EH (cell line): ENCODE results near the gene STUM.
A peak's percentile ranks its signal among the peaks of the same experiment; 100 is the strongest.
"Not testable (repeated sequence)": the region's sequence is repeated elsewhere in the genome, so short reads cannot be mapped to it uniquely, and the experiment has no call there.

Experiments
- DNase-seq: peaks from one replicate; pipeline ENCODE4 v3.0.0-alpha.2; 2015; ENCODE audit warnings: low read depth

The STUM gene

DNA sequence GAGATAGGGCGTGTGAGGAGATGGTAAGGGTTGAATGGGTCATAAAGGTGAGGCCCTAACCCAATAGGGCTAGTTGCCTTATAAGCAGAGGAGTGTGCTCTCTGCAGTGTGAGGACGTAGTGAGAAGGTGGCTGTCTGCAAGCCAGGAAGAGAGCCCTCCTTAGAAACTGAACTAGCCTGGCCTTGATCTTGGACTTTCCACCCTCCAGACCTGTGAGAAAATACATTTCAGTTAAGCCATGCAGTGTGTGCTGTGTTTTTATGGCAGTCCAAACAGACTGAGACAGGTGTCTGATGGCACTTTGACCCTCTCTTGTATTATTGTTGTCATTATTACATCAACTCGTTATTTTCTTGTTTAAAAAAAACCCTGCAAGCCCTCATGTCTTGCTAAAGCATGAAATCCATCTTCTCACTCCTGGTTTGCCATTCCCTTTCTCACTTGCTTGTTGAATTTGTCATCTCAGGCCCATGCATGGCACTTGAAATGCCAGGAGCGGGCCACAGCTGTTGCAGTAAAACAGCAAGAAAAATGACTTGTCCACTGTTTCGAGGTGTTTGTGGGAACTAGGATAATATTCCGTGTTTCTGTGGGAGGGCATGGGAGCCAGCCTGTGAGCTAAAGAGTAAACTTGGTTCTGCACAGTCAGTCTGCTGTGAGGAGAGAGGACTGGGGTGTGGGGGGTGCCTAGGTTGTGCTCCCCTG is 78.6 kb downstream of the STUM start:
- DNase-seq, result no peak

DNA sequence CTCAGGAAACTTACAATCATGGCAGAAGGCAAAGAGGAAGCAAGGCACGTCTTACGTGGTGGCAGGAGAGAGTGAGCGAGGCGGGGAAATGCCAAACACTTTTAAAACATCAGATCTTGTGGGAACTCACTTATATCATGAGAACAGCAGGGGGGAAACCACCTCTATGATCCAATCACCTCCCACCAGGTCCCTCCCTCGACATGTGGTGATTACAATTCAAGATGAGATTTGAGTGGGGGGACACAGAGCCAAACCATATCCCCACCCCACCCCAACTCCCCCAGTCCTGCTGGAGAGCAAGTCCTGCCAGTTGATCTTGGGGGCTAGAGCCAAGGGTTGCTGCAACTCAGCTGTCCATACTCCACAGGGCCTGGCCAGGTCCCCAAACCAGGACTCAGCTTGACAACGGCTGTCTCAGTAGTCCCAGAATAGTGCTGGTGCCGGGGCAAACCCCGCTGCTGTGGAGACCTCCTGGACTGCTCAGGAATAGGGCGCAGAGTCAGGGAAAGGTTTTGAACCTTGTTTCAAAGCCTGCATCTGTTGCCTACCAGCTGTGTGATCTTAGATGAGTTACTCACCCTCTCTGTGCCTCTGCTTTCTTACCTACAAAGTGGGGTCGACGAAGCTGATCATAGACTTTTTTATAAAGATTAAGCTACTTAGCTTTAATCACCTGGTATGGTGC is 79.5 kb downstream of the STUM start:
- no peak for DNase-seq

GRCh38 chr1:226628612-226629155 is 80.1 kb downstream of the STUM start:
- DNase-seq, result no peak

- DNase-seq, result no peak
Measured at GRCh38 chr1:226629210-226629895, 80.8 kb downstream of the STUM start.

- no peak for DNase-seq
Measured at GRCh38 chr1:226629896-226630550, 81.5 kb downstream of the STUM start.

- no peak for DNase-seq
Measured at GRCh38 chr1:226630592-226630991, 82.0 kb downstream of the STUM start.

GRCh38 chr1:226631229-226632000 is 82.9 kb downstream of the STUM start:
- DNase-seq, result no peak

DNA sequence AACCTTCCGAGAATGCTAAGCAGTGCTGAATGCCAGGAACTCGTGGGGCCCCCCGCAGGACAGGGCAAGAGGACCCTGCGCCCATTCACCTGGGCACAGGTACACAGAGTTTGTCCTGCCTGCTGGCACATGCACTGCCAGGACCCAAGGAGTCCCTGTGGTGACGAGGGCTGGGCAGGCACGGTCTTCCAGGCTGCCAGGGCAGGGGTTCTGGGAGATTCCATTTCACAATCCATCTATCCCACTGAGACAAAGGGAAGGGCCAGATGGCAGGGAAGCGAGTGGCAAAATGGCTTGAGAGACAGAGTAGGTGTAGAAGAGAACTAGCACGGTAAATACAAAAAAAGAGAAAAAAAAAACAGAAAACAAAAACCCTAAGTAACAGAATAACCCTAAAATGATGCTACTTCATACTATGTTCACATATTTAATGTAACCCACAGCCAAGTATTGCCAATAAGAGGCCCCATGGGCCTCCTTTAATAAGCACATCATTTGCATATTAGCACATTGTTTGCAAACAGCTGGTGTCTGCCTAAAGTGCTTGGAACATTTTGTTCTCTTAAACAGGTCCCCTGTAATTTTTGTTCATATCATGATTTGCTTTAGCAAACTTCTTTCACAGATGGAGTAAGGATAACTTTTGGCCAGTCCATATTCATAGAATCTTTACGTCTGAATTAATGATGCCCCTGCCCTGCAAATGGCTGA is 83.8 kb downstream of the STUM start:
- no peak for DNase-seq

DNA sequence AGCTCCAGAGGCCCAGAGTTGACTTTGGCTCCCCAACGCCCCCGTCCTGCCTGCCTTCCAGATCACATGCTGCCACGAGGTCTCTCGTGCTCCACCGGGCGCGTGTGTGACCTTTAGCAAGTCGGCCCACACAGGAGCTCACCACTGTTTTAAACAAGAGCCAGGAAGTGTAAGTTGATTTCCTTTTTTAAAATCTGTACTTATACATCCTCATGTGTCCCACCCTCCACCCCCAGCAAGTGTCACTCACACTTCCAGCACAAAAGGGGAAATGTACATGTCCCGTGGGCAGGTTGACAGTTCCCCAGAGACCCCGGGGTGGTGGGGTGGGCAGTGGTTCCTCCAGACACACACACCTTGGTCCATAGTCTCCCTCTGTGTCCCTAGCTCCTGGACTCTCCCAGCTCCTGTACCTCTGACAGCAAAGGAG is 84.4 kb downstream of the STUM start:
- no peak for DNase-seq

DNA sequence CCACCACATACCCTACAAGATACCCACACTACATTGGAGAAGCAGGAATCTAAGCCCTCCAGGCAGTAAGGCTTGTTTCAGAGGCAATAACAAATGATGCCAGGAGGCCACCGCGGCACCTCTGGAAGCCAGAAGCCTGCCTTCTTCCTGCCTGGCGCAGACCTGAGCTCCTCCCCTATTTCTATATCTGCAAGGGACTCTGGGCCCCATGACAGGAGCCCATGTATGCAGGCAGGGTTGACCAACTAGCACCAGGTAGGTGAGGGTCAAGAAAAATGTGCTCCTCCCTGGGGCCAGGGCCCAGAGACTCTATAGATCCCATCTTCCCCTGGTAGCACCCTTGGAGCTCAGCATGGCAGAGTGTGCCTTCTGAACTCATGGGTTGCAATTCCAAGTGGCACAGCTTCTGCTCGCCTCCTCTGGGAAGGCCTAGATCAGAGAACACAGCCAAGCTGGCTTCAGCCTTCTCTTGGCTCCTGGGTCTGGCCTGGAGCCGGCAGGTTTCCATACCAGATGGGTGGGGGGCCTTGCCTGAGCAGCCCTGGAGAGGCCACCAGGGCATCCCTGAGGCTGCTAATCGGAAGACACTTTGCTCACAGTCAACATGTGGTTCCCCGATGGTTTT is 85.1 kb downstream of the STUM start:
- DNase-seq, result no peak

- peak; percentile 66 for DNase-seq
Measured at GRCh38 chr1:226634166-226634588, 85.6 kb downstream of the STUM start.

DNA sequence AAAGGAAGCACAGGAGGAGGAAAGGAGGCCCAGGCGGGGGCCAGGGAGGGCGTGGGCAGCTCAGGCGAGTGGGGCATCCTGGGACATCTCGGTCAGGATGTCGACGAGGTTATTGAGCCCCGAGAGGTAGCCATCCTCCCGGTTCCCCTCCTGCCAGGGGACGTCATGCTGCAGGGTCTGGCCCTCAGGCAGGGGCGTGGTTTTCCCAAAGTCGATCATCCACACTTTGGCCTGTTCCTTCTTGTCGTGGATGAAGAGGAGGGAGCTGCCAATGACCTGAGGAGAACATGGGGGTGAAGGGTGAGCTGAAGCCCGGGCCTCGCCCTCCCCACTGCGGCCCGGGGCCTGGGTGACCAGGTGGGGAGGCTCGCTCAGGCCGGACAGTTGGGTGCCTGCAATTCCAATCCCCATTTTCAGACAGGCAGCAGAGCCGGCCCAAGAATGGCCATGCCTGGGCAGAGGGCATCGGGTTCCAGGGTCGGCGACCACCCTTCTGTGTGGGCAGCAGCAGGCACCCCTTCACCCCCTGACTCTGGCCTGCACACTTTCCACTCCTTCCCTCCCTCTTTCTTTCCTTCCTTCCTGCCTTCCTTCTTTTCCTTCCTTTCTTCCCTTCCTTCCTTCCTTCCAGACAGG is 86.2 kb downstream of the STUM start:
- no peak for DNase-seq

DNA sequence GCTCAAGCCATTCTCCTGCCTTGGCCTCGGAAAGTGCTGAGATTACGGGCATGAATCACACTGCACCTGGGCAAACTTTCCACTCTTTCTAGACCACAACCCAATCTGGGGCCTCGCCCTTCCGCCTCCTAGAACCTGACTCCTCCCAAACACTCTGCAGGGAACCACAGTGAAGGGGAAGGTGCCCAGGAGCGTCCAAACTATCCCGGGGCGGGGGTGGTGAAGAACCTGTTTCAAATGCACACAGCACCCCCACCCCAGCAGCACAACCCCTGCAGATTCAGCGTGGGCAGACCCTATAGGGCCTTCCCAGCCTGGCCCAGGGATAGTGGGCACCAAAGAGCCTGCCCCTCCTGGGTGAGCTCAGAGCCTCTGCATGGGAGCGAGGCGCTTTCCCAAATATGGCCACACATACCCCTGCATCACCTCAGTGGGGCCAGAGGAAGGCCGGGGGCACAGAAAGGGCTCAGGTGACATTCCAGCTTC is 86.9 kb downstream of the STUM start:
- DNase-seq, result no peak

GRCh38 chr1:226636847-226637096 is 88.2 kb downstream of the STUM start:
- no peak for DNase-seq

GRCh38 chr1:226637147-226637935 is 88.8 kb downstream of the STUM start:
- peak; percentile 24 for DNase-seq

GRCh38 chr1:226638001-226638601 is 89.5 kb downstream of the STUM start:
- no peak for DNase-seq

GRCh38 chr1:226638608-226639007 is 90.0 kb downstream of the STUM start:
- no peak for DNase-seq

GRCh38 chr1:226639206-226639605 is 90.6 kb downstream of the STUM start:
- DNase-seq, result not testable (repeated sequence)

GRCh38 chr1:226639631-226640061 is 91.1 kb downstream of the STUM start:
- DNase-seq, result no peak
